Esophagus squamous epithelium (tissue), 4 donors: Measurements from ENCODE around the gene ZNF446.
"Not testable (repeated sequence)": the region's sequence is repeated elsewhere in the genome, so short reads cannot be mapped to it uniquely, and the experiment has no call there.

Source experiments
- CTCF ChIP-seq, 6 experiments: fragments of 450-650 bp in 4 of 6; fragments of 200-600 bp in 2 of 6; sonication (generic) in 2 of 6; IDR thresholded peaks; one replicate each; pipeline ENCODE4 v1.5.1; 2016 to 2019; ENCODE audit warnings: antibody characterized with exemption in 6 of 6, mild to moderate bottlenecking in 4 of 6, moderate library complexity in 4 of 6
- POLR2A ChIP-seq, 4 donors: fragments of 450-650 bp; IDR thresholded peaks; one replicate each; pipeline ENCODE4 v1.6.1; 2017; ENCODE audit warnings: antibody characterized with exemption in 4 of 4, mild to moderate bottlenecking in 4 of 4, moderate library complexity in 3 of 4

- not testable (repeated sequence) for TF ChIP-seq CTCF, POLR2A (IDR thresholded peaks at IDR 0.05)
These were observed 33.2 kb upstream of the ZNF446 start for GRCh38 chr19:58442986-58443385.
